Measurements from ENCODE around the gene CHFR.

DNA sequence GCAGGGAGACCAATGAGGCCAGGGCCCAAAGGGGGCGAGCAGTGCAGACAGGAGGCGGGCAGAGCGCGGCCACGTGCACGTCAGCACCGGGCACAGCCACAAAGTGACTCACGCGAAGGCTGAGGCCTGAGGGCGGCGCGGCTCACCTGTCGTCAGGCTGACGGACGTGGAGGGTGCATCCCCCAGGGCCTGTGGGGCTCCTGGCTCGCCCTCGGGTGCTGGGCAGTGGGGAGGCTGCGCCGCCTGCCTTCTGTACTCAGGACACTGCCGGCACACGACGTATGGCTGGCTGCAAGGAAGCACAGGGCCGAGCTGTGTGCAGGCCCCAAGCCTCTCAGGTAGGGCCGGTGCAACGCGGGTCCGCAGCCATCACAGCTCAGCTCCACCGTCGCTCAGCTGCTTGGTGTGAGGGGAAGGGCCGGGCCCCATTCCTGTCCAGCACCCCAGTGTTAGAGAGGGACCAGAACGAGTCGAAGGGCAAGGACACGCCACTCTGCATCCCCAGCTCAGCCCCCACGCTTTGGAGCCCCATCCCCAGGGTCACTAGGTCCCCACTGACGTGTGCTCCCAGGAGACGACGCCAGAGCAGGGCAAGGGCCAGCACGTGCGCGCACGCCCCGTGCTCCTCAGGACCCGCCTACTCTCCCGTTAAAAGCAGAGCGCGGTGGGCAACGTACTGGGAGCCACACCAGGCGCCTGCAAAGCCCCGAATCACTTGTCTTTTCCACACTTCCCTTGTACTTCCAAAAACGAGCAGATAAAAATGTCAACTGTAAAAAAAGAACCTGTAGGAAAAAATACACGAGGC lies 33.9 kb downstream of the CHFR start:
- no peak for TF ChIP-seq POLR2A (IDR thresholded peaks at IDR 0.05)
- TF ChIP-seq, protein P1, sequence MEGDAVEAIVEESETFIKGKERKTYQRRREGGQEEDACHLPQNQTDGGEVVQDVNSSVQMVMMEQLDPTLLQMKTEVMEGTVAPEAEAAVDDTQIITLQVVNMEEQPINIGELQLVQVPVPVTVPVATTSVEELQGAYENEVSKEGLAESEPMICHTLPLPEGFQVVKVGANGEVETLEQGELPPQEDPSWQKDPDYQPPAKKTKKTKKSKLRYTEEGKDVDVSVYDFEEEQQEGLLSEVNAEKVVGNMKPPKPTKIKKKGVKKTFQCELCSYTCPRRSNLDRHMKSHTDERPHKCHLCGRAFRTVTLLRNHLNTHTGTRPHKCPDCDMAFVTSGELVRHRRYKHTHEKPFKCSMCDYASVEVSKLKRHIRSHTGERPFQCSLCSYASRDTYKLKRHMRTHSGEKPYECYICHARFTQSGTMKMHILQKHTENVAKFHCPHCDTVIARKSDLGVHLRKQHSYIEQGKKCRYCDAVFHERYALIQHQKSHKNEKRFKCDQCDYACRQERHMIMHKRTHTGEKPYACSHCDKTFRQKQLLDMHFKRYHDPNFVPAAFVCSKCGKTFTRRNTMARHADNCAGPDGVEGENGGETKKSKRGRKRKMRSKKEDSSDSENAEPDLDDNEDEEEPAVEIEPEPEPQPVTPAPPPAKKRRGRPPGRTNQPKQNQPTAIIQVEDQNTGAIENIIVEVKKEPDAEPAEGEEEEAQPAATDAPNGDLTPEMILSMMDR (IDR thresholded peaks at IDR 0.05): no peak

All from lower leg skin (tissue), 3 donors.